DOHH2 (cell line): ENCODE results near the gene P3H2.

ENCODE experiments used
- H3F3A ChIP-seq: fragments of 200-600 bp; sonication (generic), shearing (Covaris generic); 2 replicates; pipeline ENCODE4 v1.6.0; 2016; ENCODE audit warnings: antibody characterized with exemption, mild to moderate bottlenecking; ENCODE audit not compliant: control insufficient read depth, insufficient read depth
- H3K27ac ChIP-seq: fragments of 200-600 bp; sonication (generic); 2 replicates; pipeline ENCODE4 v1.5.1; 2014; ENCODE audit warnings: low read depth, mild to moderate bottlenecking, low read length, moderate library complexity
- H3K27me3 ChIP-seq: fragments of 200-600 bp; sonication (generic); 2 replicates; pipeline ENCODE4 v1.6.1; 2014; ENCODE audit warnings: mild to moderate bottlenecking, low read length, mixed read lengths; ENCODE audit not compliant: control insufficient read depth
- H3K36me3 ChIP-seq: fragments of 200-600 bp; sonication (generic); 2 replicates; pipeline ENCODE4 v1.6.1; 2014; ENCODE audit warnings: mild to moderate bottlenecking, low read length, moderate library complexity, mixed read lengths; ENCODE audit not compliant: control insufficient read depth
- H3K4me1 ChIP-seq: fragments of 200-600 bp; sonication (generic); 2 replicates; pipeline ENCODE4 v1.6.1; 2014; ENCODE audit warnings: mild to moderate bottlenecking, low read length, mixed read lengths; ENCODE audit not compliant: control insufficient read depth
- H3K4me2 ChIP-seq: fragments of 200-600 bp; sonication (generic); 2 replicates; pipeline ENCODE4 v1.6.0; 2014; ENCODE audit warnings: mild to moderate bottlenecking, low read length, moderate library complexity
- H3K4me3 ChIP-seq: fragments of 200-600 bp; sonication (generic); 2 replicates; pipeline ENCODE4 v1.5.1; 2014; ENCODE audit warnings: mild to moderate bottlenecking, low read length, mixed read lengths
- H3K79me2 ChIP-seq: fragments of 200-600 bp; sonication (generic); 2 replicates; pipeline ENCODE4 v1.6.1; 2014; ENCODE audit warnings: mild to moderate bottlenecking, low read length, mixed read lengths; ENCODE audit not compliant: control insufficient read depth
- H3K9me2 ChIP-seq: fragments of 200-600 bp; sonication (generic); replicated peaks from 2 replicates; pipeline ENCODE4 v1.6.1; 2014; ENCODE audit warnings: mild to moderate bottlenecking, low read length, mixed read lengths; ENCODE audit not compliant: control insufficient read depth
- H3K9me3 ChIP-seq: fragments of 200-600 bp; sonication (generic); 2 replicates; pipeline ENCODE4 v1.6.1; 2014; ENCODE audit warnings: antibody characterized with exemption, low read length, mixed read lengths; ENCODE audit not compliant: control insufficient read depth, insufficient read depth
- H4K20me1 ChIP-seq: fragments of 200-600 bp; sonication (generic); 2 replicates; pipeline ENCODE4 v1.6.0; 2014; ENCODE audit warnings: low read depth, mild to moderate bottlenecking, antibody characterized with exemption, low read length, moderate library complexity; ENCODE audit not compliant: control insufficient read depth, insufficient read depth
- CTCF ChIP-seq: fragments of 200-600 bp; sonication (generic); IDR thresholded peaks from one replicate; pipeline ENCODE4 v1.5.1; 2014; ENCODE audit warnings: antibody characterized with exemption, mild to moderate bottlenecking, low read depth, low read length; ENCODE audit not compliant: poor library complexity, severe bottlenecking
- EZH2phosphoT487 ChIP-seq: fragments of 200-600 bp; sonication (generic); IDR thresholded peaks from 2 replicates; pipeline ENCODE4 v1.6.1; 2017; ENCODE audit warnings: borderline replicate concordance, mild to moderate bottlenecking, antibody characterized with exemption, low read length, moderate library complexity, mixed read lengths

The P3H2 gene

GRCh38 chr3:189995129-189995528 lies 125.6 kb downstream of the P3H2 start:
- no peak for TF ChIP-seq CTCF
- no peak for TF ChIP-seq EZH2phosphoT487
- H3K4me1 ChIP-seq: no peaks in the 10 kb centered on the region
- no peak overlapping the region for H3K4me3 ChIP-seq
- H4K20me1 ChIP-seq: no peaks in the 10 kb centered on the region
- no peaks in the 10 kb centered on the region for H3K9me2 ChIP-seq
- no peaks in the 10 kb centered on the region for H3K79me2 ChIP-seq
- H3K27me3 ChIP-seq: no peaks in the 10 kb centered on the region
- H3K4me2 ChIP-seq: no peak overlapping the region
- no peaks in the 10 kb centered on the region for H3F3A ChIP-seq
- H3K9me3 ChIP-seq: no peaks in the 10 kb centered on the region
- H3K36me3 ChIP-seq: no peaks in the 10 kb centered on the region
- H3K27ac ChIP-seq: no peak overlapping the region

- Histone ChIP-seq H3F3A (no peaks in the 10 kb centered on the region), H3K9me3 (no peaks in the 10 kb centered on the region), H3K4me2 (no peak overlapping the region), H3K27me3 (no peaks in the 10 kb centered on the region), H3K79me2 (no peaks in the 10 kb centered on the region), H4K20me1 (no peaks in the 10 kb centered on the region), H3K36me3 (no peaks in the 10 kb centered on the region), H3K27ac (no peak overlapping the region), H3K4me3 (no peak overlapping the region), H3K9me2 (no peaks in the 10 kb centered on the region), H3K4me1 (no peaks in the 10 kb centered on the region)
- no peak for TF ChIP-seq EZH2phosphoT487
- TF ChIP-seq CTCF: no peak
Observed at GRCh38 chr3:189990826-189991225, 129.9 kb downstream of the P3H2 start.

GRCh38 chr3:189988854-189989253 lies 131.8 kb downstream of the P3H2 start:
- Histone ChIP-seq H3K36me3 (no peaks in the 10 kb centered on the region), H3K27ac (no peak overlapping the region)

More at GRCh38 chr3:189988854-189989253, 131.8 kb downstream of the P3H2 start:
- H3K9me3 ChIP-seq: no peaks in the 10 kb centered on the region
- H3K79me2 ChIP-seq: no peaks in the 10 kb centered on the region
- no peaks in the 10 kb centered on the region for H3F3A ChIP-seq
- H3K9me2 ChIP-seq: no peaks in the 10 kb centered on the region
- no peak for TF ChIP-seq CTCF
- no peak for TF ChIP-seq EZH2phosphoT487
- no peak overlapping the region for H3K4me2 ChIP-seq
- H3K27me3 ChIP-seq: no peaks in the 10 kb centered on the region
- no peaks in the 10 kb centered on the region for H3K4me1 ChIP-seq
- H3K4me3 ChIP-seq: no peak overlapping the region
- H4K20me1 ChIP-seq: no peaks in the 10 kb centered on the region
